Common myeloid progenitor, CD34-positive (primary cell): ENCODE data around the gene PSRC1.

Source experiments
- CTCF ChIA-PET: fragments of 350-600 bp; sonication (Branson Sonifier 250); formaldehyde crosslinking; loops from one replicate; lab custom pipeline; 2021; ENCODE audit warnings: antibody characterized with exemption; lab: Charles Lee
- POLR2A ChIA-PET: fragments of 350-600 bp; sonication (Branson Sonifier 250); formaldehyde crosslinking; loops from one replicate; lab custom pipeline; 2021; ENCODE audit warnings: antibody characterized with exemption; lab: Charles Lee
- DNase-seq, 3 donors: peaks; one replicate each; pipeline versions ENCODE4 v3.0.0 to v3.0.0-alpha.2; 2013
- H3K27ac ChIP-seq, 2 experiments: 1 replicate in 1 of 2; 2 replicates in 1 of 2; pipeline ENCODE4 v1.7.0; 2013; ENCODE audit warnings: inconsistent platforms in 2 of 2, low read length in 2 of 2, mild to moderate bottlenecking in 2 of 2, low read depth in 1 of 2, moderate library complexity in 1 of 2; ENCODE audit not compliant: severe bottlenecking in 2 of 2, insufficient read depth in 1 of 2, poor library complexity in 1 of 2
- H3K27me3 ChIP-seq, 5 experiments: replicated peaks in 2 of 5; 1 replicate in 3 of 5; 2 replicates in 2 of 5; pipeline versions ENCODE4 v1.6.1 to v1.7.0; 2013; ENCODE audit warnings: low read length in 4 of 5, mild to moderate bottlenecking in 2 of 5, moderate library complexity in 2 of 5, inconsistent platforms in 1 of 5; ENCODE audit not compliant: insufficient read depth in 5 of 5, control insufficient read depth in 4 of 5
- H3K36me3 ChIP-seq, 4 experiments: 1 replicate in 2 of 4; 2 replicates in 2 of 4; pipeline versions ENCODE4 v1.6.1 to v1.7.0; 2013; ENCODE audit warnings: low read length in 3 of 4, control low read depth in 1 of 4, mild to moderate bottlenecking in 1 of 4; ENCODE audit not compliant: control insufficient read depth in 4 of 4, insufficient read depth in 4 of 4
- H3K4me1 ChIP-seq, 4 experiments: 1 replicate in 3 of 4; 2 replicates in 1 of 4; pipeline versions ENCODE4 v1.6.1 to v1.7.1; 2013; ENCODE audit warnings: low read length in 3 of 4, mild to moderate bottlenecking in 3 of 4, control low read depth in 1 of 4, inconsistent platforms in 1 of 4, moderate library complexity in 1 of 4; ENCODE audit not compliant: control insufficient read depth in 4 of 4, insufficient read depth in 4 of 4; ENCODE audit errors: control extremely low read depth in 1 of 4
- H3K4me3 ChIP-seq, 7 experiments: 1 replicate in 4 of 7; 2 replicates in 3 of 7; pipeline versions ENCODE4 v1.5.1 to v1.7.0; 2013; ENCODE audit warnings: mild to moderate bottlenecking in 7 of 7, low read length in 6 of 7, moderate library complexity in 6 of 7, inconsistent platforms in 2 of 7, low read depth in 2 of 7, control low read depth in 1 of 7; ENCODE audit not compliant: insufficient read depth in 4 of 7, control insufficient read depth in 1 of 7; ENCODE audit errors: extremely low read depth in 1 of 7
- H3K9me3 ChIP-seq, 5 experiments: 1 replicate in 4 of 5; 2 replicates in 1 of 5; pipeline versions ENCODE4 v1.6.1 to v1.7.1; 2013; ENCODE audit warnings: low read length in 4 of 5, mild to moderate bottlenecking in 2 of 5, inconsistent platforms in 1 of 5, low read depth in 1 of 5, moderate library complexity in 1 of 5; ENCODE audit not compliant: control insufficient read depth in 4 of 5, insufficient read depth in 2 of 5; ENCODE audit errors: control extremely low read depth in 1 of 5
- WGBS: methylation state at CpG from one replicate; pipeline ENCODE4 v1.1.5; 2013; ENCODE audit not compliant: insufficient coverage; 5-methylcytosine and 5-hydroxymethylcytosine counted together

PSRC1 gene

DNA sequence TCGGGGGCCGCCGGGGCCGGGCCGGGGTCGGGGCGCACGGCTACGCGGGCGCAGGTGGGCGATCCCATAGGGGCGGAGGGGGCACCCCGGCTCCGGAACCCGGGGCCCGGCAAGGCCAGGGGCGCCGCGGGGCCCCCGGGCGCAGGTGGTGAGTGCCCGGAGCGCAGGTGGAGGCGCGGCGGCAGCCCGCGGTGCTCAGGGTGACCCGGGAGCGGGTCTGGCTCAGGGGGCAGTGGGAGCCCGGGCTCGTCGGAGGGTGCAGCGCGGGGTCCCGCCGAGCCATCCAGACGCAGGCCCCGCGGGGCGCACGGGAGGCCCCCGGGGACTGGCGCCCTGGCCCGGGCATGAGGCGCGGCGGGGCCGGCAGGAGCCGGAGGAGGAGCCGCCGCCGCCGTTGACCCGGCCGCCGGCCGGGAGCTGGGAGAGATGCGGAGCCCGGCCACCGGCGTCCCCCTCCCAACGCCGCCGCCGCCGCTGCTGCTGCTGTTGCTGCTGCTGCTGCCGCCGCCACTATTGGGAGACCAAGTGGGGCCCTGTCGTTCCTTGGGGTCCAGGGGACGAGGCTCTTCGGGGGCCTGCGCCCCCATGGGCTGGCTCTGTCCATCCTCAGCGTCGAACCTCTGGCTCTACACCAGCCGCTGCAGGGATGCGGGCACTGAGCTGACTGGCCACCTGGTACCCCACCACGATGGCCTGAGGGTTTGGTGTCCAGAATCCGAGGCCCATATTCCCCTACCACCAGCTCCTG, 33.1 kb downstream of the PSRC1 start:
- ChIA-PET POLR2A (no interaction called here), CTCF (interaction anchor here (0.6 to 1.4 kb wide), 5 partner anchors 9 to 274 kb away, joined by 3 to 5 read pairs (median 3); no protein-coding TSS in a partner anchor)
- Histone ChIP-seq H3K27me3 (peaks cover 0 to 90% (median 24%) of the 10 kb centered on the region in 5 experiments), H3K36me3 (no peaks in the 10 kb centered on the region), H3K4me1 (peaks cover 0 to 13% (median 9%) of the 10 kb centered on the region in 4 experiments), H3K9me3 (peaks cover 0 to 2% (median 0%) of the 10 kb centered on the region in 5 experiments), H3K4me3 (peak overlapping the region in 5 of 7 experiments; percentile 55 to 66 (median 61)), H3K27ac (no peak overlapping the region)
- no peak for DNase-seq
- WGBS, result 2% methylated on average over 80 of the region's 80 CpGs

DNA sequence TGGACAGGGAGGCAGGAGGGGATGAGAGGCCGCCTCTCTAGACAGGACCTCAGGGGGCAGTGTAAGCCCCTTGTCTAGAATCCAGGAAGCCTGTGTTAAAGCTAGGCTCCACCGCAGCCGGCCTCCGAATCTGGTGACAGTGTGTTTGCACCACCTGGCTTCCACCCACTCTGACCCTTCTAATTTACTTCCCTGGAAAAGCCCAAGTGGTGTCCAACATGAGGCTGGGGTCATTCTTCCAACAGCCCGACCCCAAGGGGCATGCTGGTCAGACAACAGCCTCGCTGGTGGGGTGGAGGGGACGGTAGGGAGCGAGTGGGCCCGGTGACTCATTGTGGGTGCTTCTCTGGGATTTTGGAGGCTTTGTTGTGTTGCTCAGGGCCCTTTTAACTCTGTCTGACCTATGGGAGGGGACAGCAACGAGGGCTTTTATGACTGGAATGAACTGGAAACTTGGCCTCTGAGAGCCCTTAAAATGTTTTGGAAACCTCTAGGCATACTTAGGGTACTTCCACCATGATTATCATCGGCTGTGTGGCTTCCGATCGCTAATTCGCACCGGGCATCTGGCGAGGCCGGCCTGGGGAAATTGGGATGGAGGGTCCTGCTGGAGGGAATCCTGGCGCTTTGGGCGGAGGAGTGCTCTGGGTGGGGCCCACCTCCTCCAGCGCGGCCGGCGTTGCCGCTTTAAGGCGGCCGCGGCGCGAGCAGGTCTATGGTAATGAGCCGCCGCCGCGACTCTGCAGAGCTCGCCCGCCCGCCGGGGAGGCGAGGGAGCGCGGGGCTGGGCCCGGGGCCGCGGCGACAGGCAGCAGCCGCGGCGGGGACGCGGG, 33.9 kb downstream of the PSRC1 start, which contains the start of gene CELSR2:
CELSR2 (plus strand) TSS at position 743 of the 833 bp plus-strand sequence. CDS start 541 bp downstream, outside the sequence.
- Histone ChIP-seq H3K4me3 (peak within 1 kb of the TSS in 5 of 7 experiments; percentile 55 to 66 (median 61)), H3K36me3 (no peaks in the 10 kb centered on the region), H3K4me1 (peaks cover 0 to 13% (median 9%) of the 10 kb centered on the region in 4 experiments), H3K27me3 (peaks cover 0 to 89% (median 20%) of the 10 kb centered on the region in 5 experiments), H3K27ac (no peak within 1 kb of the TSS), H3K9me3 (peaks cover 0 to 2% (median 0%) of the 10 kb centered on the region in 5 experiments)
- 5% methylated on average over 33 of the region's 49 CpGs for WGBS
- ChIA-PET CTCF (interaction anchor here (1.4 kb wide), 1 partner anchor 10 kb away, joined by 5 read pairs; no protein-coding TSS in a partner anchor), POLR2A (no interaction called here)
- DNase-seq, result peak; percentile 44 to 80 (median 70)

DNA sequence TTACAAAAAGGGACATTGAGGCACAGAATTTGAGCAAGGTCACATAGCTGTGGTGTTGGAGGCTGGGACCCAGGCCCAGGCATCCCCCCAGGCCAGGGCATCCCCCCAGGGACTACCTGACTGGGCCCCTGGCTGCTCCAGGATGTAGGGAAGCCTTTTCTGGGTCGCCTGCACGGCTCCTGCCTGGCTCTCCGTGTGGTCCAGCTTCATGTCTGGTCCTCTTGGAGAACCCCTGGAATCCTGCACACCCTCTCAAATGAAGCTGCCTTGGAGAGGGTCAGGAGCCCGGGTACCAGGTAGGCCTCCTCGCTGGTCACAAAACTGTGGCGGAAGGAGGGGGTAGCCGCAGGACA, 34.5 kb downstream of the PSRC1 start:
- 100% methylated on average over 4 of the region's 7 CpGs for WGBS
- H3K9me3 ChIP-seq, result peaks cover 0 to 2% (median 0%) of the 10 kb centered on the region in 5 experiments
- no peaks in the 10 kb centered on the region for H3K36me3 ChIP-seq
- ChIA-PET POLR2A (no interaction called here), CTCF (interaction anchor here (1.1 to 1.2 kb wide), 2 partner anchors 9 to 282 kb away, joined by 3 to 6 read pairs; no protein-coding TSS in a partner anchor)
- peaks cover 0 to 13% (median 9%) of the 10 kb centered on the region in 4 experiments for H3K4me1 ChIP-seq
- DNase-seq, result no peak
- H3K27me3 ChIP-seq, result peaks cover 0 to 90% (median 20%) of the 10 kb centered on the region in 5 experiments
- no peak overlapping the region for H3K27ac ChIP-seq
- H3K4me3 ChIP-seq, result no peak overlapping the region

DNA sequence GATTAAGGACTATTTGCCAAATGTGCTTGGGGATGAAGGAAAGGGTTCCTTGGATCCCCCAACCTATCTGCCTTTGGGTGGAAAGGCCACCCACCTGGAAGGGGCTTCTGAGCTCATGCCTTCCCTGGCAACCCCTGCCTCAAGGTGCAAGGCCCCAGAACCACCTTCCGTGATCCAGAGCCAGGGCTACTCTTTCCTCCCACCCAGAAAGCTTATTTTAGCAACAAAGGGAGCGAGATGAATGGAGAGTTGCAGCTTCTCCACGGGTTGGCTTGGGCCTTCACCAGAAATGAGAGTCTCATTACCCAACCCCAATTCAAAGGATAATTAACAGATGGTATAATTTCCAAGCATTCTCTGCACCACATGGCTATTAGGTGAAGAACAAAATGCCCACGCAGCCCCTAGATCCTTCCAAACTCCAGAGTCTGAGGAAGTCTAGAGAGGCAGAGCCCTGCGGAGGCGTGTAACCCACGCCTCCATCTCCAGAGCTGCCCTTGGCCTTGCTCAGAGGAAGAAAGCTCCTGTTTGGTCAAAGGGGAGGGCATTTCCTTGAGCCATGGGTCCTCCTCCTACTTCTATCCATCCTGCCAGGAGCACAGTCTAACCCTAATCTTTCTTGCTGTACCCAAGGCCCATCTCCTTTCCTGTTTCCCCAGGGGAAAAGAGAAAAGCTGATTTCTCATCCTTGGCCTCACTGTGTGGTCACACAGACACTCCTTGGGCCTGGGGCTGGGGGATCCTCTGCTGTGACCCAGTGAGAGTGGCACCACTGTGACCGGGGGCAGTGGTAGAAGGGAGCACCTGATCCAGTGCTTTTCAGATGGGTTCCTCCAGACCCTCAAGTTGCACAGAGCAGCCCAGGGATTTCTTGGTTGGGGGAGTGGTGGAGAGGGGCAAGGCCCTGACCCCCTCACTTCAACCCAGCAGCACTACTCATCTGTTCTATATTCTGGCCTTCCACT, 35.3 kb downstream of the PSRC1 start:
- POLR2A ChIA-PET, result no interaction called here
- Histone ChIP-seq H3K27me3 (peaks cover 0 to 91% (median 20%) of the 10 kb centered on the region in 5 experiments), H3K4me3 (no peak overlapping the region), H3K9me3 (peaks cover 0 to 2% (median 0%) of the 10 kb centered on the region in 5 experiments), H3K36me3 (no peaks in the 10 kb centered on the region), H3K27ac (no peak overlapping the region), H3K4me1 (peaks cover 0 to 13% (median 9%) of the 10 kb centered on the region in 4 experiments)
- DNase-seq, result no peak
- WGBS, result 94% methylated on average over 2 of the region's 8 CpGs
- CTCF ChIA-PET, result interaction anchor here (1.1 to 1.2 kb wide), 4 partner anchors 9 to 282 kb away, joined by 3 to 6 read pairs (median 4); no protein-coding TSS in a partner anchor

DNA sequence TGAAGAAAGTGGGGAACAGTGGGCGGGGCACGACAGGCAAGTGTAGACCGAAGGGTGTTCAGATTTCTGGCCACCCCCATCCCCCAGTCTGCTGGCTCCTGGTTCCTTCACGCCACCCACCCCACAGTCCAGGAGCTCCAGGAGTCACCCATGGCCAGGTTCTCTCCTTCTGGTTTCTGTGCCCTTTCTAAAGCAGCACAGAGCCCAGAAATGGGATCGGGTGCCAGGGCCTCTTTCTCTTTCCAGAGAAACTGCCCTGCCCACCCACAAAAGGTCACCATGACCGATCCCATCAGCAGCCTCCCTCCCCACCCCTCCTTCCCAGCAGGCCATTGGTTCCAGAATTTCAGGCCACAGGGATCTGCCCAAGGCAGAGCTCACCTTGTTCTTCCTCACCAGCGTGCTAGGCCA, 36.8 kb downstream of the PSRC1 start:
- ChIA-PET CTCF (interaction anchor here (1.0 to 1.2 kb wide), 3 partner anchors 10 to 260 kb away, joined by 3 read pairs; no protein-coding TSS in a partner anchor), POLR2A (no interaction called here)
- 98% methylated on average over 6 of the region's 7 CpGs for WGBS
- Histone ChIP-seq H3K27ac (no peak overlapping the region), H3K27me3 (peaks cover 0 to 91% (median 29%) of the 10 kb centered on the region in 5 experiments), H3K9me3 (no peaks in the 10 kb centered on the region), H3K4me1 (peaks cover 0 to 13% (median 9%) of the 10 kb centered on the region in 4 experiments), H3K4me3 (no peak overlapping the region), H3K36me3 (no peaks in the 10 kb centered on the region)
- DNase-seq, result no peak
